MM.1S (cell line): ENCODE data around the gene PARD3.
"Not testable (repeated sequence)": the region's sequence is repeated elsewhere in the genome, so short reads cannot be mapped to it uniquely, and the experiment has no call there.

Source experiments
- DNase-seq: peaks from one replicate; pipeline ENCODE4 v3.0.0-alpha.2; 2015
- H2AFZ ChIP-seq: fragments of 300-600 bp; sonication (generic); 2 replicates; pipeline ENCODE4 v1.6.0; 2016; ENCODE audit warnings: antibody characterized with exemption, low read length
- H3F3A ChIP-seq: fragments of 300-600 bp; sonication (generic); 2 replicates; pipeline ENCODE4 v1.6.1; 2016; ENCODE audit warnings: mild to moderate bottlenecking, antibody characterized with exemption, low read length, moderate library complexity, mixed read lengths; ENCODE audit not compliant: insufficient read depth
- H3K27ac ChIP-seq: fragments of 300-600 bp; sonication (generic); 2 replicates; pipeline ENCODE4 v1.5.1; 2016; ENCODE audit warnings: mild to moderate bottlenecking, low read length
- H3K27me3 ChIP-seq: fragments of 300-600 bp; sonication (generic); replicated peaks from 2 replicates; pipeline ENCODE4 v1.6.0; 2016; ENCODE audit warnings: low read length; ENCODE audit not compliant: insufficient read depth
- H3K36me3 ChIP-seq: fragments of 300-600 bp; sonication (generic); replicated peaks from 2 replicates; pipeline ENCODE4 v1.6.1; 2016; ENCODE audit warnings: mild to moderate bottlenecking, low read length, mixed read lengths; ENCODE audit not compliant: insufficient read depth
- H3K4me1 ChIP-seq: fragments of 300-600 bp; sonication (generic); 2 replicates; pipeline ENCODE4 v1.6.1; 2016; ENCODE audit warnings: low read length, mixed read lengths
- H3K4me2 ChIP-seq: fragments of 300-600 bp; sonication (generic); 2 replicates; pipeline ENCODE4 v1.6.0; 2016; ENCODE audit warnings: low read depth, low read length
- H3K4me3 ChIP-seq: fragments of 300-600 bp; sonication (generic); 2 replicates; pipeline ENCODE4 v1.5.1; 2016; ENCODE audit warnings: low read length, mixed read lengths
- H3K79me2 ChIP-seq: fragments of 300-600 bp; sonication (generic); 2 replicates; pipeline ENCODE4 v1.6.1; 2016; ENCODE audit warnings: mixed run types, low read length, mixed read lengths
- H3K9ac ChIP-seq: fragments of 300-600 bp; sonication (generic); 2 replicates; pipeline ENCODE4 v1.6.1; 2016; ENCODE audit warnings: low read length, mixed read lengths
- H3K9me2 ChIP-seq: fragments of 300-600 bp; sonication (generic); replicated peaks from 2 replicates; pipeline ENCODE4 v1.6.1; 2016; ENCODE audit warnings: mild to moderate bottlenecking, low read length, mixed read lengths; ENCODE audit not compliant: insufficient read depth
- H3K9me3 ChIP-seq: fragments of 300-600 bp; sonication (generic); replicated peaks from 2 replicates; pipeline ENCODE4 v1.6.1; 2016; ENCODE audit warnings: mild to moderate bottlenecking, low read length, mixed read lengths; ENCODE audit not compliant: insufficient read depth
- H4K20me1 ChIP-seq: fragments of 300-600 bp; sonication (generic); 2 replicates; pipeline ENCODE4 v1.6.1; 2016; ENCODE audit warnings: mild to moderate bottlenecking, low read length, moderate library complexity, mixed read lengths; ENCODE audit not compliant: insufficient read depth
- CTCF ChIP-seq: fragments of 300-600 bp; sonication (generic); IDR thresholded peaks from 2 replicates; pipeline ENCODE4 v1.5.1; 2016; ENCODE audit warnings: antibody characterized with exemption, low read length, mixed read lengths
- EZH2 ChIP-seq: fragments of 300-600 bp; sonication (generic); optimal IDR thresholded peaks from 2 replicates; pipeline ENCODE3; 2017; ENCODE audit warnings: low read depth, mild to moderate bottlenecking, antibody characterized with exemption, low read length, mixed read lengths
- EZH2phosphoT487 ChIP-seq: fragments of 300-600 bp; sonication (generic); IDR thresholded peaks from 2 replicates; pipeline ENCODE4 v1.6.1; 2018; ENCODE audit warnings: antibody characterized with exemption, low read length

PARD3 gene

GRCh38 chr10:34850036-34850435 is 34.9 kb upstream of the PARD3 start:
- Histone ChIP-seq H3K9ac (no peak overlapping the region), H3K4me1 (no peaks in the 10 kb centered on the region), H3K9me3 (no peaks in the 10 kb centered on the region), H2AFZ (no peak overlapping the region), H3F3A (no peaks in the 10 kb centered on the region), H4K20me1 (no peaks in the 10 kb centered on the region), H3K9me2 (no peaks in the 10 kb centered on the region), H3K36me3 (no peaks in the 10 kb centered on the region), H3K4me2 (no peak overlapping the region), H3K27ac (no peak overlapping the region), H3K4me3 (no peak overlapping the region), H3K27me3 (no peaks in the 10 kb centered on the region), H3K79me2 (no peaks in the 10 kb centered on the region)
- no peak for TF ChIP-seq CTCF
- no peak for TF ChIP-seq EZH2
- no peak for TF ChIP-seq EZH2phosphoT487
- no peak for DNase-seq

- no peak overlapping the region for H3K9ac ChIP-seq
- H3K36me3 ChIP-seq: no peaks in the 10 kb centered on the region
- no peak overlapping the region for H3K4me3 ChIP-seq
- DNase-seq: no peak
- TF ChIP-seq EZH2 (no peak), EZH2phosphoT487 (no peak), CTCF (no peak)
- no peak overlapping the region for H3K27ac ChIP-seq
- no peaks in the 10 kb centered on the region for H3F3A ChIP-seq
- no peaks in the 10 kb centered on the region for H3K9me3 ChIP-seq
- H4K20me1 ChIP-seq: no peaks in the 10 kb centered on the region
- no peak overlapping the region for H2AFZ ChIP-seq
- no peaks in the 10 kb centered on the region for H3K27me3 ChIP-seq
- H3K4me1 ChIP-seq: no peaks in the 10 kb centered on the region
- no peak overlapping the region for H3K4me2 ChIP-seq
- no peaks in the 10 kb centered on the region for H3K9me2 ChIP-seq
- no peaks in the 10 kb centered on the region for H3K79me2 ChIP-seq
These were observed 30.0 kb upstream of the PARD3 start for GRCh38 chr10:34845070-34845469.

GRCh38 chr10:34844448-34844847 is 29.4 kb upstream of the PARD3 start:
- H4K20me1 ChIP-seq: no peaks in the 10 kb centered on the region
- no peaks in the 10 kb centered on the region for H3K9me2 ChIP-seq
- H3K4me1 ChIP-seq: no peaks in the 10 kb centered on the region
- no peak overlapping the region for H3K9ac ChIP-seq
- H3K9me3 ChIP-seq: no peaks in the 10 kb centered on the region
- TF ChIP-seq EZH2: no peak
- TF ChIP-seq CTCF: no peak
- no peak for TF ChIP-seq EZH2phosphoT487
- no peak overlapping the region for H3K4me3 ChIP-seq
- no peak overlapping the region for H3K4me2 ChIP-seq
- no peaks in the 10 kb centered on the region for H3F3A ChIP-seq
- H3K79me2 ChIP-seq: no peaks in the 10 kb centered on the region
- H3K27me3 ChIP-seq: no peaks in the 10 kb centered on the region
- no peak overlapping the region for H3K27ac ChIP-seq
- no peaks in the 10 kb centered on the region for H3K36me3 ChIP-seq
- H2AFZ ChIP-seq: no peak overlapping the region
- no peak for DNase-seq

- H3K9me2 ChIP-seq, H4K20me1 ChIP-seq, H3K9me3 ChIP-seq, H3K4me2 ChIP-seq, H3K9ac ChIP-seq, H3K79me2 ChIP-seq, H3K27me3 ChIP-seq, DNase-seq, H3F3A ChIP-seq, H3K27ac ChIP-seq, H2AFZ ChIP-seq, H3K4me1 ChIP-seq, H3K36me3 ChIP-seq, H3K4me3 ChIP-seq: not testable (repeated sequence)
These were observed 28.4 kb upstream of the PARD3 start for GRCh38 chr10:34843470-34843869.
